Measurements from ENCODE around the gene SHPK.

Gene SHPK

GRCh38 chr17:3636154-3636907, at the start of gene SHPK, which contains the start of gene CTNS:
Gene SHPK (minus strand): TSS chr17:3636250. CDS start chr17:3636219, 31 bp downstream.
Gene CTNS (plus strand): TSS chr17:3636760. CDS start chr17:3640207, 3,447 bp downstream.
- peak within 1 kb of the TSS; percentile 94 for H3K4me3 ChIP-seq (ENCODE audit: low read depth, low read length)
- TF ChIP-seq CTCF (IDR thresholded peaks at IDR 0.05; ENCODE audit: control insufficient read depth, extremely low read depth, insufficient read depth) = no peak

GRCh38 chr17:3685174-3685573, 49.1 kb upstream of the SHPK start:
- TF ChIP-seq CTCF (IDR thresholded peaks at IDR 0.05; ENCODE audit: control insufficient read depth, extremely low read depth, insufficient read depth) = no peak
- H3K4me3 ChIP-seq (ENCODE audit: low read depth, low read length) = no peak overlapping the region
- DNase-seq (ENCODE audit: low read depth) = no peak

More at GRCh38 chr17:3636154-3636907, at the start of gene SHPK, which contains the start of gene CTNS:
- DNase-seq (ENCODE audit: low read depth) = peak; percentile 85

- peak; percentile 91 for TF ChIP-seq CTCF (IDR thresholded peaks at IDR 0.05; ENCODE audit: control insufficient read depth, extremely low read depth, insufficient read depth)
- no peak for DNase-seq (ENCODE audit: low read depth)
- H3K4me3 ChIP-seq (ENCODE audit: low read depth, low read length) = no peak overlapping the region
Measured at GRCh38 chr17:3683054-3683511, 47.0 kb upstream of the SHPK start.

- TF ChIP-seq CTCF (IDR thresholded peaks at IDR 0.05; ENCODE audit: control insufficient read depth, extremely low read depth, insufficient read depth) = no peak
- DNase-seq (ENCODE audit: low read depth) = no peak
Measured at GRCh38 chr17:3682033-3682432, 46.0 kb upstream of the SHPK start.

GRCh38 chr17:3681565-3681964, 45.5 kb upstream of the SHPK start:
- no peak overlapping the region for H3K4me3 ChIP-seq (ENCODE audit: low read depth, low read length)
- no peak for DNase-seq (ENCODE audit: low read depth)
- no peak for TF ChIP-seq CTCF (IDR thresholded peaks at IDR 0.05; ENCODE audit: control insufficient read depth, extremely low read depth, insufficient read depth)

More at GRCh38 chr17:3682033-3682432, 46.0 kb upstream of the SHPK start:
- no peak overlapping the region for H3K4me3 ChIP-seq (ENCODE audit: low read depth, low read length)

GRCh38 chr17:3681057-3681456, 45.0 kb upstream of the SHPK start:
- DNase-seq (ENCODE audit: low read depth) = no peak
- no peak overlapping the region for H3K4me3 ChIP-seq (ENCODE audit: low read depth, low read length)
- no peak for TF ChIP-seq CTCF (IDR thresholded peaks at IDR 0.05; ENCODE audit: control insufficient read depth, extremely low read depth, insufficient read depth)
